ENCODE measurements around the gene G2E3. TPM values are rescaled to one million over a fixed set of nuclear protein-coding genes. Genes with fewer than 3 reads are reported as not detected.
A peak's percentile ranks its signal among the peaks of the same experiment; 100 is the strongest.

The G2E3 gene
- total RNA-seq, 1 experiment from 2014 or later, result 27.8 TPM

DNA sequence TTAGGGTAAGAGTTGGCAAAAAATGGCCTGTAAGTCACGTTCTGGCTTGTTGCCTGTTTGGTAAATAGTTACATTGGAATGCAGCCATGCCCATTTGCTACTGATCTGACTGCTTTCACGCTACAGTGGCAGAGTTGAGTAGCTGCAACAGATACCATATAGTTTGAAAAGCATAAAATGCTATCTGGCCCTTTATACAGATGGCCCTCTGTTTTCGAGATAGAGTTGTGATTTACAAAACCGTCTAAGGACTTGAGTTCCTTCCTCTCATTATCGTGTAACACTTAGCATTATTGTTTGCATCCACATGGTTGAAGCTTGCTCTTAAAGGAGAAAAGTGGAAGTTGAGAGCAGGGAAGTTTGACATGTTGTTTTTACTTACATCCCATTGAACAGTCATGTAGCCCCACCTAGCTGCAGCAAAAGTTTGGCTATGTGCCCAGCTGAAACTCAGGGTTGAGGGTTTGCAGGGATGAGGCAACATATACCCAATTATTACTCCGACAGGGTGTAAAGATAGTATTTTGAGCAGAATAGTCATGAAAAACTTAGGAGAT is 51.9 kb downstream of the G2E3 start:
- no peak for TF ChIP-seq EZH2phosphoT487 (IDR thresholded peaks at IDR 0.05; ENCODE audit: borderline replicate concordance, low read length)
- TF ChIP-seq, protein P1, sequence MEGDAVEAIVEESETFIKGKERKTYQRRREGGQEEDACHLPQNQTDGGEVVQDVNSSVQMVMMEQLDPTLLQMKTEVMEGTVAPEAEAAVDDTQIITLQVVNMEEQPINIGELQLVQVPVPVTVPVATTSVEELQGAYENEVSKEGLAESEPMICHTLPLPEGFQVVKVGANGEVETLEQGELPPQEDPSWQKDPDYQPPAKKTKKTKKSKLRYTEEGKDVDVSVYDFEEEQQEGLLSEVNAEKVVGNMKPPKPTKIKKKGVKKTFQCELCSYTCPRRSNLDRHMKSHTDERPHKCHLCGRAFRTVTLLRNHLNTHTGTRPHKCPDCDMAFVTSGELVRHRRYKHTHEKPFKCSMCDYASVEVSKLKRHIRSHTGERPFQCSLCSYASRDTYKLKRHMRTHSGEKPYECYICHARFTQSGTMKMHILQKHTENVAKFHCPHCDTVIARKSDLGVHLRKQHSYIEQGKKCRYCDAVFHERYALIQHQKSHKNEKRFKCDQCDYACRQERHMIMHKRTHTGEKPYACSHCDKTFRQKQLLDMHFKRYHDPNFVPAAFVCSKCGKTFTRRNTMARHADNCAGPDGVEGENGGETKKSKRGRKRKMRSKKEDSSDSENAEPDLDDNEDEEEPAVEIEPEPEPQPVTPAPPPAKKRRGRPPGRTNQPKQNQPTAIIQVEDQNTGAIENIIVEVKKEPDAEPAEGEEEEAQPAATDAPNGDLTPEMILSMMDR (conservative IDR thresholded peaks at IDR 0.05; ENCODE audit: low read depth, low read length), result peak; percentile 62
- TF ChIP-seq EZH2 (IDR thresholded peaks at IDR 0.05; ENCODE audit: low read length, unreplicated experiment), result no peak
- ATAC-seq (peak; percentile 86), DNase-seq (peak; percentile 91)
- Histone ChIP-seq H3K9me3 (ENCODE audit: low read length) (no peaks in the 10 kb centered on the region), H3K9me2 (replicated peaks; ENCODE audit: low read length) (no peaks in the 10 kb centered on the region), H3K4me3 (ENCODE audit: low read length) (peak overlapping the region; percentile 11; the same call in 1 of the 2 replicates), H3K79me2 (ENCODE audit: low read length) (no peaks in the 10 kb centered on the region), H3K9ac (ENCODE audit: low read length) (no peak overlapping the region), H2AFZ (ENCODE audit: low read length) (no peak overlapping the region), H4K20me1 (ENCODE audit: low read length) (0 out of 2 replicates have a peak, but pooled peaks cover 15% of the 10 kb centered on the region), H3K4me2 (ENCODE audit: low read length) (peak overlapping the region; percentile 52), H3K4me1 (ENCODE audit: insufficient read depth, low read length) (peaks cover 27% of the 10 kb centered on the region), H3F3A (ENCODE audit: low read length, unreplicated experiment) (peaks cover 13% of the 10 kb centered on the region), H3K36me3 (ENCODE audit: low read depth, low read length) (peaks cover 46% of the 10 kb centered on the region), H3K27me3 (ENCODE audit: low read length) (no peaks in the 10 kb centered on the region), H3K27ac (ENCODE audit: low read length) (peak overlapping the region; percentile 37)
- intact Hi-C loops (cut with micrococcal nuclease), result loop anchor here (1.0 to 5.0 kb wide), 5 partner anchors 49 to 1064 kb away; no protein-coding TSS in a partner anchor
- POLR2A ChIA-PET (ENCODE audit: unreplicated experiment), result interaction anchor here (0.5 kb wide), 1 partner anchor 1823 kb away, joined by 3 read pairs; no protein-coding TSS in a partner anchor
- no TSS peak for BruUV-seq (replicated peaks)
- CTCF ChIA-PET, result no interaction called here

DNA sequence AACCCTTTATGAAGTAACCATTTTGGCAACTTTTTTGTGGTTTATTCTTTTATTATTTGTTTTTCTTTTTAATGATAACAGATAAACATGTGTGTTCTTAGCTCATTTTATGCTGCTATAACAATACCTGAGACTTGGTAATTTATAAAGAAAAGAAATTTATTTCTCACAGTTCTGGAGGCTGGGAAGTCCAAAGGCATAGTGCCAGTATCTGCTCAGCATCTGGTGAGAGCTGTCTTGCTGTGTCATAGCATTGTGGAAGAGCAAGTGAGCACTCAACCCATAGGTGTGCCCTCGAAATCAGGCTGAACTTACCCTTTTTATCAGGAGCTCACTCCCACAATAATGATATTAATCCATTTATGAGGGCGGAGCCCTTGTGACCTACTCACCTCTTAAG is 55.2 kb downstream of the G2E3 start:
- no TSS peak for BruUV-seq (replicated peaks)
- no peaks in the 10 kb centered on the region for H3K9me2 ChIP-seq (replicated peaks; ENCODE audit: low read length)
- H2AFZ ChIP-seq (ENCODE audit: low read length), result no peak overlapping the region
- DNase-seq, result no peak
- H3K79me2 ChIP-seq (ENCODE audit: low read length), result no peaks in the 10 kb centered on the region
- H3K9me3 ChIP-seq (ENCODE audit: low read length), result no peaks in the 10 kb centered on the region
- TF ChIP-seq, protein P1 (conservative IDR thresholded peaks at IDR 0.05; ENCODE audit: low read depth, low read length), result no peak
- no peak for TF ChIP-seq EZH2phosphoT487 (IDR thresholded peaks at IDR 0.05; ENCODE audit: borderline replicate concordance, low read length)
- H3K4me3 ChIP-seq (ENCODE audit: low read length), result no peak overlapping the region
- CTCF ChIA-PET, result no interaction called here
- peaks cover 40% of the 10 kb centered on the region for H3K36me3 ChIP-seq (ENCODE audit: low read depth, low read length)
- peaks cover 6% of the 10 kb centered on the region for H3F3A ChIP-seq (ENCODE audit: low read length, unreplicated experiment)
- H3K4me2 ChIP-seq (ENCODE audit: low read length), result no peak overlapping the region
- peaks cover 21% of the 10 kb centered on the region for H3K4me1 ChIP-seq (ENCODE audit: insufficient read depth, low read length)
- 0 out of 2 replicates have a peak, but pooled peaks cover 15% of the 10 kb centered on the region for H4K20me1 ChIP-seq (ENCODE audit: low read length)
- H3K9ac ChIP-seq (ENCODE audit: low read length), result no peak overlapping the region
- POLR2A ChIA-PET (ENCODE audit: unreplicated experiment), result no interaction called here
- intact Hi-C loops (cut with micrococcal nuclease), result loop anchor here (5.0 kb wide), 1 partner anchor 1067 kb away; no protein-coding TSS in a partner anchor
- no peaks in the 10 kb centered on the region for H3K27me3 ChIP-seq (ENCODE audit: low read length)
- no peak for ATAC-seq
- no peak overlapping the region for H3K27ac ChIP-seq (ENCODE audit: low read length)

DNA sequence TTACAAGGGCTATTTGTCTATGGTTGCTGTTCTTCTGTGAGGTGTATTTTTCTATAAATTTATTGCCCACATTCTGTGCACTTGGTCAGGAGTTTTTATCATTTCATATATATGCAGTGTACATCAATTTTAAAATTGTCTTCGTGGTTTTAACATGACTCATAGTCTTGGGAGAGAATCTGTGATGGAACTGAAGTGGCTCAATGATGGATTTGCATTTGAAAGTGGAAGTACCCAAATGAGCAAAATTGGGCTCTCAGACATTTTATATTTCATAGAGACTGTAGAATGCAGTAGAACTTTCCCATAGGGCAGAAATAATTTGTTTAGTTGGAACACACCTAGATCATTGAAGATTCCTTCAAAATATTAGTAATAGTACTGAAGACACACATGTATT is 61.2 kb downstream of the G2E3 start:
- peak; percentile 70 for DNase-seq
- Histone ChIP-seq H3K9ac (ENCODE audit: low read length) (no peak overlapping the region), H3F3A (ENCODE audit: low read length, unreplicated experiment) (peaks cover 3% of the 10 kb centered on the region), H3K79me2 (ENCODE audit: low read length) (peaks cover 30% of the 10 kb centered on the region), H3K27ac (ENCODE audit: low read length) (no peak overlapping the region), H2AFZ (ENCODE audit: low read length) (no peak overlapping the region), H3K4me1 (ENCODE audit: insufficient read depth, low read length) (peaks cover 32% of the 10 kb centered on the region), H3K4me2 (ENCODE audit: low read length) (no peak overlapping the region), H3K27me3 (ENCODE audit: low read length) (no peaks in the 10 kb centered on the region), H3K36me3 (ENCODE audit: low read depth, low read length) (peaks cover 21% of the 10 kb centered on the region), H3K4me3 (ENCODE audit: low read length) (no peak overlapping the region), H3K9me3 (ENCODE audit: low read length) (no peaks in the 10 kb centered on the region), H4K20me1 (ENCODE audit: low read length) (0 out of 2 replicates have a peak, but pooled peaks cover 11% of the 10 kb centered on the region), H3K9me2 (replicated peaks; ENCODE audit: low read length) (no peaks in the 10 kb centered on the region)
- peak; percentile 31 for ATAC-seq
- ChIA-PET POLR2A (ENCODE audit: unreplicated experiment) (interaction anchor here (0.7 kb wide), 1 partner anchor 766 kb away, joined by 5 read pairs; no protein-coding TSS in a partner anchor), CTCF (no interaction called here)
- BruUV-seq (replicated peaks), result no TSS peak
- TF ChIP-seq EZH2 (IDR thresholded peaks at IDR 0.05; ENCODE audit: low read length, unreplicated experiment), result no peak
- TF ChIP-seq EZH2phosphoT487 (IDR thresholded peaks at IDR 0.05; ENCODE audit: borderline replicate concordance, low read length), result no peak
- TF ChIP-seq, protein P1 (conservative IDR thresholded peaks at IDR 0.05; ENCODE audit: low read depth, low read length), result no peak
- intact Hi-C loops (cut with micrococcal nuclease), result loop anchor here (2.0 kb wide), 1 partner anchor 59 kb away; no protein-coding TSS in a partner anchor
